Activated T-helper 17 cell treated with anti-CD3 and anti-CD28 coated beads, Interleukin-2, amount 50 U/mL, for 72 hours (primary cell): ENCODE measurements around the gene CDH13. TPM values are rescaled to one million over a fixed set of nuclear protein-coding genes. Genes with fewer than 3 reads are reported as not detected.
A peak's percentile ranks its signal among the peaks of the same experiment; 100 is the strongest.

Source experiments
- ATAC-seq: fragments of 150-1000 bp; cut with Tn5 transposase; replicated peaks from 2 replicates; pipeline ENCODE4 v1.10.0; 2021; ENCODE audit warnings: mild to moderate bottlenecking, moderate library complexity
- H3K27ac Mint-ChIP-seq: one replicate; pipeline ENCODE4 v1.8.0; 2022; ENCODE audit warnings: mixed read lengths
- H3K27me3 Mint-ChIP-seq: one replicate; pipeline ENCODE4 v1.8.0; 2022; ENCODE audit warnings: mixed read lengths
- H3K36me3 Mint-ChIP-seq: one replicate; pipeline ENCODE4 v1.8.0; 2022; ENCODE audit warnings: low read depth, mild to moderate bottlenecking, mixed read lengths
- H3K4me1 Mint-ChIP-seq: one replicate; pipeline ENCODE4 v1.8.0; 2022; ENCODE audit warnings: mixed read lengths
- H3K4me3 Mint-ChIP-seq: one replicate; pipeline ENCODE4 v1.8.0; 2022; ENCODE audit warnings: mild to moderate bottlenecking, mixed read lengths
- H3K9me3 Mint-ChIP-seq: one replicate; pipeline ENCODE4 v1.8.0; 2022; ENCODE audit warnings: mixed read lengths
- total RNA-seq, 2 donors: library from RNA; stranded (reverse); gene quantifications; one replicate each; pipeline ENCODE4 v1.2.3, GENCODE V29; 2022

CDH13 gene
- total RNA-seq, 2 donors from 2014 or later = not detected

- H3K4me1 Mint-ChIP-seq = peaks cover 9% of the 10 kb centered on the region
- ATAC-seq = no peak
- no peaks in the 10 kb centered on the region for H3K36me3 Mint-ChIP-seq
- H3K27ac Mint-ChIP-seq = no peak overlapping the region
- peaks cover 9% of the 10 kb centered on the region for H3K27me3 Mint-ChIP-seq
- no peaks in the 10 kb centered on the region for H3K9me3 Mint-ChIP-seq
- H3K4me3 Mint-ChIP-seq = no peak overlapping the region
Observed at GRCh38 chr16:82703871-82704768, 77.4 kb downstream of the CDH13 start.

GRCh38 chr16:82709987-82710386 lies 83.2 kb downstream of the CDH13 start:
- H3K4me1 Mint-ChIP-seq = no peaks in the 10 kb centered on the region
- peaks cover 3% of the 10 kb centered on the region for H3K27me3 Mint-ChIP-seq
- no peaks in the 10 kb centered on the region for H3K9me3 Mint-ChIP-seq
- ATAC-seq = no peak
- H3K27ac Mint-ChIP-seq = no peak overlapping the region
- no peak overlapping the region for H3K4me3 Mint-ChIP-seq
- no peaks in the 10 kb centered on the region for H3K36me3 Mint-ChIP-seq

GRCh38 chr16:82713778-82714177 lies 87.0 kb downstream of the CDH13 start:
- no peak for ATAC-seq
- no peaks in the 10 kb centered on the region for H3K9me3 Mint-ChIP-seq
- no peak overlapping the region for H3K27ac Mint-ChIP-seq
- H3K4me3 Mint-ChIP-seq = no peak overlapping the region
- no peaks in the 10 kb centered on the region for H3K27me3 Mint-ChIP-seq
- no peaks in the 10 kb centered on the region for H3K4me1 Mint-ChIP-seq
- H3K36me3 Mint-ChIP-seq = no peaks in the 10 kb centered on the region

DNA sequence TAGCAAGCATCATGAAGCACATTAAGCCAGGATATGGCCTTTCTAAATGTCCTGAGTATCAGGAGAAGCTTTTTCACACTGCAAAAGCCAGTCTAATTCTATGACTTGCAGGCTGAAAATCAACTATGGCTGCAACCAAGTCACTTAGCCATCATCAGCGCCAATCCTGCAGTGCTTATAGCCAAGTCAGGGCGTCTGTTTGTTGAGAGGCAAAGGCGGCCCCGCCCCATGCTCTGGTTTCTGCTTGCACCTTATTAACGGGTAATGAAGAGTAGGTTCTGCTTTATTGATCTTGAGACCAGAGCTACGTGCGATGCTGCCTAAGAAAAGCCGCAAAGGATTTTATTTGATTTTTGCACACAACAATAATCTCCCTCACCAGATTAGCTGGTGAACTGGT lies 88.4 kb downstream of the CDH13 start:
- Mint-ChIP-seq H3K9me3 (no peaks in the 10 kb centered on the region), H3K27ac (no peak overlapping the region), H3K36me3 (no peaks in the 10 kb centered on the region), H3K4me1 (no peaks in the 10 kb centered on the region), H3K4me3 (no peak overlapping the region), H3K27me3 (no peaks in the 10 kb centered on the region)
- no peak for ATAC-seq

- no peaks in the 10 kb centered on the region for H3K4me1 Mint-ChIP-seq
- no peak for ATAC-seq
- no peak overlapping the region for H3K4me3 Mint-ChIP-seq
- H3K36me3 Mint-ChIP-seq = no peaks in the 10 kb centered on the region
- H3K27me3 Mint-ChIP-seq = no peaks in the 10 kb centered on the region
- H3K27ac Mint-ChIP-seq = no peak overlapping the region
- no peaks in the 10 kb centered on the region for H3K9me3 Mint-ChIP-seq
Observed at GRCh38 chr16:82715833-82716232, 89.1 kb downstream of the CDH13 start.

DNA sequence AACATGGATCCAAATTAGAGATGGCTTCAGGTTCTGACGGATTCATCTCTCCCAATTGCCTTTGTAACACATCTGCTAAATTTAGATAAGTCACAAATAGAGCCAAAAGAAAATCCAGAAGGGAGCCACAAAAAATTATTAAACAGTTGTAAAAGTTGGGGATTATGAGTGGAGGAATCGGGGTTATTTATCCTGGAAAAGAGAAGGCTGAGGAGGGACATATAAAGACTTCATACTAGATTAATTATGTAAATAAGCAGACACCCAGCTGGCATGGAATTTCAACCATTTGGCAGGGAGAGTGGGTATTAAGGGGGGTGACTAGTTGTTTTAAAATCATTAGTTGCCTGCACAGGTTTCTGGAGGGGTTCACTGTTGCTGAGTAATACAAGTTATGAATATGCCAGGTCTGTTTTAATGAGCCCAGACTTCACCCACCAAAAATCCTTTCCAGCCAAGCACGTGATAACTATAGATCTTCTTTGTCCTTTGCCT lies 89.6 kb downstream of the CDH13 start:
- no peak overlapping the region for H3K27ac Mint-ChIP-seq
- no peak for ATAC-seq
- H3K9me3 Mint-ChIP-seq = no peaks in the 10 kb centered on the region
- H3K4me1 Mint-ChIP-seq = no peaks in the 10 kb centered on the region
- no peaks in the 10 kb centered on the region for H3K27me3 Mint-ChIP-seq
- H3K4me3 Mint-ChIP-seq = no peak overlapping the region
- H3K36me3 Mint-ChIP-seq = no peaks in the 10 kb centered on the region

- ATAC-seq = no peak
- H3K9me3 Mint-ChIP-seq = no peaks in the 10 kb centered on the region
- no peak overlapping the region for H3K27ac Mint-ChIP-seq
- H3K4me3 Mint-ChIP-seq = no peak overlapping the region
- H3K4me1 Mint-ChIP-seq = no peaks in the 10 kb centered on the region
- H3K36me3 Mint-ChIP-seq = no peaks in the 10 kb centered on the region
- H3K27me3 Mint-ChIP-seq = no peaks in the 10 kb centered on the region
Observed at GRCh38 chr16:82720414-82720813, 93.6 kb downstream of the CDH13 start.

GRCh38 chr16:82726306-82726705 lies 99.5 kb downstream of the CDH13 start:
- Mint-ChIP-seq H3K4me3 (no peak overlapping the region), H3K9me3 (no peaks in the 10 kb centered on the region), H3K27me3 (no peaks in the 10 kb centered on the region), H3K36me3 (no peaks in the 10 kb centered on the region), H3K4me1 (peaks cover 6% of the 10 kb centered on the region), H3K27ac (no peak overlapping the region)
- no peak for ATAC-seq

GRCh38 chr16:82728901-82729300 lies 102.1 kb downstream of the CDH13 start:
- H3K4me3 Mint-ChIP-seq = no peak overlapping the region
- peak; percentile 70 for ATAC-seq
- no peak overlapping the region for H3K27ac Mint-ChIP-seq
- H3K36me3 Mint-ChIP-seq = no peaks in the 10 kb centered on the region
- H3K9me3 Mint-ChIP-seq = no peaks in the 10 kb centered on the region
- no peaks in the 10 kb centered on the region for H3K27me3 Mint-ChIP-seq
- peaks cover 6% of the 10 kb centered on the region for H3K4me1 Mint-ChIP-seq

DNA sequence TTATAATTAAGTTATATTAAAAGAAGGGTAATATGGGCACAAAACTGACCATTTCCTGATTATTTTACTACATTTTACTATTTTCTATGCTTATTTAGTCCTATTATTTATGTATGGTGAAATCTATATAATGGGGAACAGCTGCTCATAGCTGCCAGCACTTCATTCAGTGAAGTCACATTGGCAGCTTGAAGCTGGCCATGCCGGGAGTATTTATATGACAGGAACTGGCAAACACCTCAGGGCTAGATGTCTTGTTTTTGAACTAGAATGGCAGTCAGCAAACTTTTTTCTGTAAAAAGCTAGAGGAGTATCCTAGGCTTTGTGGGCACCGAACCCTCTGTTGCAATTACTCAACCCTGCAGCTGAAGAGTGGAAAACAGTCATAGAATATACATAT lies 104.1 kb downstream of the CDH13 start:
- no peaks in the 10 kb centered on the region for H3K36me3 Mint-ChIP-seq
- no peak for ATAC-seq
- H3K27me3 Mint-ChIP-seq = no peaks in the 10 kb centered on the region
- no peak overlapping the region for H3K27ac Mint-ChIP-seq
- no peaks in the 10 kb centered on the region for H3K9me3 Mint-ChIP-seq
- H3K4me3 Mint-ChIP-seq = no peak overlapping the region
- peaks cover 6% of the 10 kb centered on the region for H3K4me1 Mint-ChIP-seq

DNA sequence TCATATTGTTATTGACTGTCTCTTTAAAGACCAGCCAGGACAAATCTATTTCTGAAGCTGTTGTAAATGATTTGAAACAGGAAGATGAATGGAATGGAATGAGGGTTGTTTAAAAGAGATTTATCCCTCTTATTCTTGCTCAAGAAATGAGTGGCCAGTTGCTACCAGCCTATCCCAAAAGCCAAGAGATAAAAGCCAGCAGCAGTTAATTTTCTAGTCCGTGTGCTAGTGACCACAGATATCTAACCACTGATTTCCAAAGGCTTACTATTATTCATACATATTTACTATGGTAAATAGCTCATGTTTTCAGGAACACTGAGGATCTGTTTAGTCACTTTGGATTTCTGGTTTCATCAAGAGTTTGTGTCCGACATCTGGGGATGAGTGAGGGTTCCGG lies 105.7 kb downstream of the CDH13 start:
- H3K36me3 Mint-ChIP-seq = no peaks in the 10 kb centered on the region
- H3K4me3 Mint-ChIP-seq = no peak overlapping the region
- no peaks in the 10 kb centered on the region for H3K9me3 Mint-ChIP-seq
- peaks cover 4% of the 10 kb centered on the region for H3K27me3 Mint-ChIP-seq
- no peak overlapping the region for H3K27ac Mint-ChIP-seq
- ATAC-seq = no peak
- H3K4me1 Mint-ChIP-seq = peaks cover 6% of the 10 kb centered on the region

DNA sequence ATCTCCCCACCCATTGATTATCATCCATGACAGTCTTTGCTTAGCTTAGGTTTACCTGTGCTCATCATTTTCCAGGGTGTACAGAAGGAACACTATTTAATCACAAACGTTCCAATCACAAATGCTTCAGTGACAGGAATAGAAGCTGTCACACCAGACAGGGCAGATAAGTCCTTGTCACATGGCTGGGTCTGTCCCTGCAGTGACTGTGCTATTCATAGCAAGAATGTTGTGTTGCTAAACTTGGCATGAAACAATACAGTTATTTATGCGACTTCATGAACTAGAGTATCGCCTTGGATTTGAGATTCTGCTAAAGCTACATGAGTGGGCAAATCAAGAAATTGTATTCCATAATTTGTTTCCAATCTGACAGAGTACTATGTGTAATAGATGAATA lies 108.4 kb downstream of the CDH13 start:
- no peak overlapping the region for H3K27ac Mint-ChIP-seq
- ATAC-seq = no peak

GRCh38 chr16:82735673-82736091 lies 108.9 kb downstream of the CDH13 start:
- Mint-ChIP-seq H3K4me3 (no peak overlapping the region), H3K36me3 (no peaks in the 10 kb centered on the region), H3K9me3 (no peaks in the 10 kb centered on the region), H3K27ac (no peak overlapping the region), H3K27me3 (peaks cover 10% of the 10 kb centered on the region), H3K4me1 (no peaks in the 10 kb centered on the region)
- ATAC-seq = no peak

More for the DNA sequence above, 108.4 kb downstream of the CDH13 start:
- Mint-ChIP-seq H3K36me3 (no peaks in the 10 kb centered on the region), H3K27me3 (peaks cover 10% of the 10 kb centered on the region), H3K9me3 (no peaks in the 10 kb centered on the region), H3K4me1 (no peaks in the 10 kb centered on the region), H3K4me3 (no peak overlapping the region)

GRCh38 chr16:82736224-82736623 lies 109.5 kb downstream of the CDH13 start:
- ATAC-seq = no peak
- no peaks in the 10 kb centered on the region for H3K9me3 Mint-ChIP-seq
- H3K4me1 Mint-ChIP-seq = no peaks in the 10 kb centered on the region
- H3K27ac Mint-ChIP-seq = no peak overlapping the region
- no peak overlapping the region for H3K4me3 Mint-ChIP-seq
- H3K36me3 Mint-ChIP-seq = no peaks in the 10 kb centered on the region
- peaks cover 15% of the 10 kb centered on the region for H3K27me3 Mint-ChIP-seq

DNA sequence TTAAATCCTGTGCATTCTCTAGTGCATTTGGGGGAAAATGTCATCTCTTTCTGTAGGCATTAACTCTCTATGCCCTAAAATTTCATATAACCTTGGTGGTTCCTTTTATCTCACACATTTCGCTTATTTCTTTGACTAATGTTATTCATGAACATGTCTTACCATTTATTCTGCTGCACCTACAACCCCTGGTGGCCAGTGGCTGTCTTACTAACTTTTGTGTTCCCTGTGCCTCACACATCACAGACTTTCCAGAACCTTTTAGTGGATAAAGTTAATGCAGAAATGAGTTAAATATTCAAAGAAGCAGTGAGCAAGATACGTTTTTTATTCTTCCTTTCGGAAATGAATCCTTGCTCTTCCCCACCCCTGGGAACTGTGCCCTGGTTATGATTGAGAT lies 111.9 kb downstream of the CDH13 start:
- Mint-ChIP-seq H3K27me3 (peaks cover 17% of the 10 kb centered on the region), H3K9me3 (no peaks in the 10 kb centered on the region), H3K4me1 (no peaks in the 10 kb centered on the region), H3K4me3 (no peak overlapping the region), H3K36me3 (no peaks in the 10 kb centered on the region), H3K27ac (no peak overlapping the region)
- ATAC-seq = no peak
